Stimulated activated CD8-positive, alpha-beta memory T cell treated with anti-CD3 and anti-CD28 coated beads, Interleukin-15, amount 100 ng/mL, for 24 hours (primary cell): ENCODE results near the gene NKPD1.

Experiments
- DNase-seq: peaks from one replicate; pipeline ENCODE4 v3.0.0-alpha.2; 2020; ENCODE audit warnings: low read depth

NKPD1 gene

DNA sequence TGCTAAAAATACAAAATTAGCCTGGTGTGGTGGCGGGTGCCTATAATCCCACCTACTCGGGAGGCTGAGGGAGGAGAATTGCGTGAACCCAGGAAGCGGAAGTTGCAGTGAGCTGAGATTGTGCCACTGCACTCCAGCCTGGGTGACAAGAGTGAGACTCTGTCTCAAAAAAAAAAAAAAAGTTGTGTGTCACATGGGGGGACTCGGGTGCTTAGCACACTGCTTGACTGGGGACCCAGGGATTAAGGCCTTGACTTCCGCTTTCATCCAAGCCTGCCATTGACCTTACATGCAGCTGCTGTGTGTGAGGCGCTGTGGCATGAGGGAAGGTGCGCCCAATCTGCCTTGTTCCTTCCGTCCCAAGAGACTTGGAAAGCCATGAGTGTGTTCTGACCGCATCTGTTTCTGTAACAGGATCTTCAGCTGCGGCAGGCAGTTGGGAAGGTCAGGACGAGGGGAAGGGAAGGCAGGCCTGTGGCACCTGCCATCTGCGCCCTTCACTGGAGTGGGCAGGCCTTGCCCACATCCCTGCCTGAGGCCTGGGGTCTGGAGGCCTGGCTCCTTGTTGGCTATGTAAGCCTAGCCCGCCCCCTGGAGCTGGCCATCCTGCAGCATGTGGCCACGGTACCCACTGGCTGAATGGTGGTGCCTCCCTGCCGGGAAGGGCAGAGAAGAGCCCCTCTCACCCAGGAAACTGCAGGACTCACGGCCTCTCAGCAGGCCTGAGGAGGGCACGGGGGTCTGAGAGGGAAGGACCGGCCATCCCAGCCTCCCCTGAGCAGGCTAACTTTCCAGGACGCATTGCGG is 44.8 kb downstream of the NKPD1 start:
- no peak for DNase-seq

DNA sequence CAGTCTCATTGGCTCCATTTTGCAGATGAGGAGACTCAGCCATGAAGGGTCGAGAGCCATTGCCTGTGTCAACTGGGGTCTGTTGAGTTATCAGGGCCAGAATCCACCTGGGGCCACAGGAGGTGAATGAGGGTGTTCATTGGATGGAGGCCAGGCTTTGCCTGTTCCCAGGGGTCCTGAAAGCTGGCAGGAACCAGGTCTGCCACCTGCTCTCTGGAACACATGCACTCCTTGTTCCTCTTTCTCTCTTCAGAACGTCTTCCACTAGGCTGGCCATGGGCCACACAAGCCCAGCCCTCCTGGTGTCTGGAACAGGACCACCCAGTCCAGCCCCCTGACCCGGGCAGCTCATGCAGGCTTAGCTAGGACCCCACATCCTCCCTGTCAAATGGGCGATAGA is 46.7 kb downstream of the NKPD1 start:
- no peak for DNase-seq

DNA sequence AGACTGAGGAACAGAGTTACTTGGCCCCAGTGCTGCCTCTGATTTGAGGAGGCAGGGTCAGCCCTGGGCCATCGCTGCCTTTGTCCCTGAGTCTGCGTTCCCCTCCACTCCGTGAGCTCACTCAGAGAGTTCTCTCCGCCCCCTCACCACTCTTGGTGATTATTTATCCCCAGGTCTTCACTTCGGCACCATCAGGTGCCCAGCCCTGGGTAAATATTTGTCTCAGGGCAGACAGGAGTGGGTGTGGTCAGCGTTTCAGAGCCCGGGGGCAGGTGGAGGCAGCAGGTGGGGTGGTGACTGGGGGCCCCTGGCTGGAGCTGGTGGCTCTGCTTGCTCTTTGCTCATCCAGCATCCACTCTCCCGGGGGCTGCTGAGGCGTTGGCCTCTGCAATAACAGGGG is 47.2 kb downstream of the NKPD1 start:
- no peak for DNase-seq

DNA sequence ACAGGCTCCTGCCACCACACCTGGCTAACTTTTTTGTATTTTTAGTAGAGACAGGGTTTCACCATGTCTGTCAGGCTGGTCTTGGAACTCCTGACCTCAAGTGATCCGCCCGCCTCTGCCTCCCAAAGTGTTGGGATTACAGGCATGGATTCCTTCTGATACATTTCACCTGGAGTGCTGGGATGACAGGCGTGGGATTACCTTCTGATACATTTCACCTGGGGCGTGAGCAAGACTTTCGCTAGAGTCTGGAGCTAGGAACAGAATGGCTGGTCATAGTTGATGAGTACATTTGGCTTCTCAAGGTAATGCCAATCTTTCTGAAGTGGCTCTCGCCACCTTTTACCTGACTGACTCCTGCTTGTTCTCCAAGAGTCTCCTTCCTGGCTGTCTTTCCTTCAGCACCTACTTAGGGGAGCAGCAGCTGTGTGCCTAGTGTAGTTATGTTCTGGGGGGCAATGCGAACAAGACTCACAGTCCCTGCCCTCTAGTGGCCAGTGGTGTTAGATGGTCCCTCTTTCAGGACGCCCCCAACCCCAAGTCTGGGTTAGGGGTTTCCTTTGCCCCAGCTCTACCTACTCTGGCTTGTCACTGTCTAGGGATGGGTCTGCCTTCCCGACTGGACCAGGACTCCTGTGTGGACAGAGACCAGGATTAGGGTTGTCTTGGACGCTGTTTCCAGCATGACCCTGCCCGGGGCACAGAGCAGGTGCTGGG is 48.5 kb downstream of the NKPD1 start:
- DNase-seq = no peak
